ENCODE results near the gene HIC1. TPM values are rescaled to one million over a fixed set of nuclear protein-coding genes. Genes with fewer than 3 reads are reported as not detected.

The HIC1 gene
- total RNA-seq, 1 donor from 2014 or later = 33.1 TPM

- no peak overlapping the region for H3K27ac ChIP-seq
- H3K36me3 ChIP-seq = no peaks in the 10 kb centered on the region
- H3K4me1 ChIP-seq = peaks cover 54% of the 10 kb centered on the region
- intact Hi-C loops (cut with DNase I) = no loop called here
- no peak overlapping the region for H3K4me3 ChIP-seq
- no peak for TF ChIP-seq POLR2A (IDR thresholded peaks at IDR 0.05)
- no peak for TF ChIP-seq CTCF (IDR thresholded peaks at IDR 0.05)
- TF ChIP-seq POLR2AphosphoS5 (IDR thresholded peaks at IDR 0.05; ENCODE audit: insufficient read depth in 1 of 2, low read depth in 1 of 2) = no peak
- no peaks in the 10 kb centered on the region for H3K27me3 ChIP-seq
- no peaks in the 10 kb centered on the region for H3K9me3 ChIP-seq
- no peak for DNase-seq (ENCODE audit: extremely low spot score in 2 of 2)
Observed at GRCh38 chr17:2028234-2028614, 26.7 kb upstream of the HIC1 start.

- intact Hi-C loops (cut with DNase I) = no loop called here
- no peaks in the 10 kb centered on the region for H3K9me3 ChIP-seq
- DNase-seq (ENCODE audit: extremely low spot score in 2 of 2) = no peak
- no peak overlapping the region for H3K4me3 ChIP-seq
- H3K27ac ChIP-seq = no peak overlapping the region
- peaks cover 49% of the 10 kb centered on the region for H3K4me1 ChIP-seq
- H3K36me3 ChIP-seq = peaks cover 0 to 4% of the 10 kb centered on the region in 2 donors
- TF ChIP-seq POLR2A (IDR thresholded peaks at IDR 0.05) (no peak), CTCF (IDR thresholded peaks at IDR 0.05) (no peak), POLR2AphosphoS5 (IDR thresholded peaks at IDR 0.05; ENCODE audit: insufficient read depth in 1 of 2, low read depth in 1 of 2) (no peak)
- no peaks in the 10 kb centered on the region for H3K27me3 ChIP-seq
Observed at GRCh38 chr17:2028737-2029136, 26.2 kb upstream of the HIC1 start.

GRCh38 chr17:2029911-2030778 is 24.8 kb upstream of the HIC1 start, which contains the start of gene DPH1:
Gene DPH1, plus strand, starts transcription at chr17:2030153. Its CDS starts 17 bp downstream, at chr17:2030170.
- Histone ChIP-seq H3K4me3 (peak within 1 kb of the TSS; percentile 68 to 91), H3K27ac (peak within 1 kb of the TSS; percentile 71), H3K4me1 (peaks cover 37% of the 10 kb centered on the region), H3K27me3 (no peaks in the 10 kb centered on the region), H3K9me3 (no peaks in the 10 kb centered on the region), H3K36me3 (peaks cover 0 to 5% of the 10 kb centered on the region in 2 donors)
- TF ChIP-seq CTCF (IDR thresholded peaks at IDR 0.05) (peak in 1 of 3 experiments; percentile 0), POLR2AphosphoS5 (IDR thresholded peaks at IDR 0.05; ENCODE audit: insufficient read depth in 1 of 2, low read depth in 1 of 2) (peak; percentile 85 to 92), POLR2A (IDR thresholded peaks at IDR 0.05) (peak in 1 of 2 donors; percentile 15)
- intact Hi-C loops (cut with DNase I) = no loop called here
- no peak for DNase-seq (ENCODE audit: extremely low spot score in 2 of 2)

- DNase-seq (ENCODE audit: extremely low spot score in 2 of 2) = no peak
- Histone ChIP-seq H3K4me1 (peaks cover 32% of the 10 kb centered on the region), H3K4me3 (peak overlapping the region; percentile 68 to 91), H3K36me3 (peaks cover 0 to 7% of the 10 kb centered on the region in 2 donors), H3K27me3 (no peaks in the 10 kb centered on the region), H3K9me3 (no peaks in the 10 kb centered on the region), H3K27ac (peak overlapping the region; percentile 71)
- intact Hi-C loops (cut with DNase I) = no loop called here
- no peak for TF ChIP-seq POLR2AphosphoS5 (IDR thresholded peaks at IDR 0.05; ENCODE audit: insufficient read depth in 1 of 2, low read depth in 1 of 2)
- peak in 1 of 3 experiments; percentile 15 for TF ChIP-seq CTCF (IDR thresholded peaks at IDR 0.05)
Observed at GRCh38 chr17:2030779-2031163, 24.1 kb upstream of the HIC1 start.

GRCh38 chr17:2033153-2033552 is 21.8 kb upstream of the HIC1 start:
- peaks cover 25% of the 10 kb centered on the region for H3K4me1 ChIP-seq
- intact Hi-C loops (cut with DNase I) = no loop called here
- DNase-seq (ENCODE audit: extremely low spot score in 2 of 2) = no peak
- H3K9me3 ChIP-seq = no peaks in the 10 kb centered on the region
- H3K36me3 ChIP-seq = peaks cover 0 to 25% of the 10 kb centered on the region in 2 donors
- TF ChIP-seq POLR2AphosphoS5 (IDR thresholded peaks at IDR 0.05; ENCODE audit: insufficient read depth in 1 of 2, low read depth in 1 of 2) (no peak), POLR2A (IDR thresholded peaks at IDR 0.05) (no peak), CTCF (IDR thresholded peaks at IDR 0.05) (no peak)
- no peak overlapping the region for H3K27ac ChIP-seq
- H3K27me3 ChIP-seq = no peaks in the 10 kb centered on the region
- no peak overlapping the region for H3K4me3 ChIP-seq
